ENCODE results near the gene SMC1A.
A peak's percentile ranks its signal among the peaks of the same experiment; 100 is the strongest.

Gene SMC1A

GRCh38 chrX:53449632-53450031, 27.2 kb upstream of the SMC1A start:
- H3K9me3 Mint-ChIP-seq: peaks cover 14% of the 10 kb centered on the region
- peaks cover 7% of the 10 kb centered on the region for H3K27me3 Mint-ChIP-seq (ENCODE audit: low read depth, poor library complexity)
- no peak for TF ChIP-seq CTCF (IDR thresholded peaks at IDR 0.05)
- H3K36me3 Mint-ChIP-seq (ENCODE audit: low read depth): no peaks in the 10 kb centered on the region
- no peak overlapping the region for H3K4me3 Mint-ChIP-seq
- no peak for DNase-seq
- no peak overlapping the region for H3K27ac Mint-ChIP-seq
- no peaks in the 10 kb centered on the region for H3K4me1 Mint-ChIP-seq

- no peaks in the 10 kb centered on the region for H3K4me1 Mint-ChIP-seq
- peaks cover 7% of the 10 kb centered on the region for H3K27me3 Mint-ChIP-seq (ENCODE audit: low read depth, poor library complexity)
- no peaks in the 10 kb centered on the region for H3K36me3 Mint-ChIP-seq (ENCODE audit: low read depth)
- DNase-seq: no peak
- no peak for TF ChIP-seq CTCF (IDR thresholded peaks at IDR 0.05)
- H3K9me3 Mint-ChIP-seq: peaks cover 21% of the 10 kb centered on the region
- H3K4me3 Mint-ChIP-seq: no peak overlapping the region
- H3K27ac Mint-ChIP-seq: no peak overlapping the region
These were observed 25.0 kb upstream of the SMC1A start for GRCh38 chrX:53447441-53447840.

GRCh38 chrX:53445977-53446376, 23.5 kb upstream of the SMC1A start:
- H3K27me3 Mint-ChIP-seq (ENCODE audit: low read depth, poor library complexity): peaks cover 12% of the 10 kb centered on the region
- peaks cover 25% of the 10 kb centered on the region for H3K9me3 Mint-ChIP-seq
- H3K27ac Mint-ChIP-seq: no peak overlapping the region
- peak; percentile 44 for DNase-seq
- no peaks in the 10 kb centered on the region for H3K36me3 Mint-ChIP-seq (ENCODE audit: low read depth)
- H3K4me1 Mint-ChIP-seq: no peaks in the 10 kb centered on the region
- H3K4me3 Mint-ChIP-seq: no peak overlapping the region
- TF ChIP-seq CTCF (IDR thresholded peaks at IDR 0.05): peak; percentile 50

GRCh38 chrX:53442322-53442631, 19.8 kb upstream of the SMC1A start:
- H3K4me1 Mint-ChIP-seq: peaks cover 6% of the 10 kb centered on the region
- no peak for DNase-seq
- peak overlapping the region; percentile 78 for H3K4me3 Mint-ChIP-seq
- H3K9me3 Mint-ChIP-seq: peaks cover 41% of the 10 kb centered on the region
- no peaks in the 10 kb centered on the region for H3K36me3 Mint-ChIP-seq (ENCODE audit: low read depth)
- H3K27me3 Mint-ChIP-seq (ENCODE audit: low read depth, poor library complexity): peaks cover 42% of the 10 kb centered on the region
- no peak for TF ChIP-seq CTCF (IDR thresholded peaks at IDR 0.05)
- no peak overlapping the region for H3K27ac Mint-ChIP-seq

- Mint-ChIP-seq H3K9me3 (peaks cover 41% of the 10 kb centered on the region), H3K4me1 (peaks cover 6% of the 10 kb centered on the region), H3K27ac (no peak overlapping the region), H3K27me3 (ENCODE audit: low read depth, poor library complexity) (peaks cover 45% of the 10 kb centered on the region), H3K4me3 (peak overlapping the region; percentile 78), H3K36me3 (ENCODE audit: low read depth) (no peaks in the 10 kb centered on the region)
- peak; percentile 85 for DNase-seq
- TF ChIP-seq CTCF (IDR thresholded peaks at IDR 0.05): no peak
These were observed 19.3 kb upstream of the SMC1A start for GRCh38 chrX:53441531-53442321.

Measured in nephron progenitor cell (in vitro differentiated cells).